ENCODE measurements around the gene RPL34.

DNA sequence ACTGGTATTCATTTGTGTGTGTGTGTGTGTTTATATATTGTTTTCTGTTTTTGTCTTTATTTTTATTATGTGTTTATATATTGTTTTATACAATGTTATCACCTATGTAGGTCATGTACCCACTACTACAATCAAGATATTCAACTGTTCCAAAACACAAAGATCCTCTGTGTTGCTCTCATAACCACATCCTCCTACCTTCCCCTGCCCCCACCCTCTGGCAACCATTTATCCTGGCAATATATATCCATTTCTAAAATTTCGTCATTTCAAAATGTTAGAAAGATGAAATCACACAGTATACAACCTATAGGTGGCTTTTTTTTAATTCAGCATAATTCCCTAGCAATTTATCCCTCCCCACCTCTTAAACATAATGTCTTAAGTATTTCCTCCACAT lies 18.8 kb upstream of the RPL34 start:
- TF ChIP-seq ZFP3 (CRISPR knock-in tag; IDR thresholded peaks at IDR 0.05) = no peak
- TF ChIP-seq, protein P1, sequence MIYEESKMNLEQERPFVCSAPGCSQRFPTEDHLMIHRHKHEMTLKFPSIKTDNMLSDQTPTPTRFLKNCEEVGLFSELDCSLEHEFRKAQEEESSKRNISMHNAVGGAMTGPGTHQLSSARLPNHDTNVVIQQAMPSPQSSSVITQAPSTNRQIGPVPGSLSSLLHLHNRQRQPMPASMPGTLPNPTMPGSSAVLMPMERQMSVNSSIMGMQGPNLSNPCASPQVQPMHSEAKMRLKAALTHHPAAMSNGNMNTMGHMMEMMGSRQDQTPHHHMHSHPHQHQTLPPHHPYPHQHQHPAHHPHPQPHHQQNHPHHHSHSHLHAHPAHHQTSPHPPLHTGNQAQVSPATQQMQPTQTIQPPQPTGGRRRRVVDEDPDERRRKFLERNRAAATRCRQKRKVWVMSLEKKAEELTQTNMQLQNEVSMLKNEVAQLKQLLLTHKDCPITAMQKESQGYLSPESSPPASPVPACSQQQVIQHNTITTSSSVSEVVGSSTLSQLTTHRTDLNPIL (CRISPR knock-in tag; IDR thresholded peaks at IDR 0.05; ENCODE audit: low read depth) = no peak

Data from SK-N-SH treated with all-trans-retinoic acid at 6 μM for 48 hours (cell line).